Breast epithelium (tissue), 3 donors: Measurements from ENCODE around the gene MINDY3.

Source experiments
- CTCF ChIP-seq, 3 donors: fragments of 450-650 bp; IDR thresholded peaks; one replicate each; pipeline ENCODE4 v1.5.1; 2016 to 2017; ENCODE audit warnings: antibody characterized with exemption in 3 of 3, mild to moderate bottlenecking in 3 of 3, moderate library complexity in 3 of 3
- POLR2A ChIP-seq: fragments of 450-650 bp; IDR thresholded peaks from one replicate; pipeline ENCODE4 v1.6.1; 2016; ENCODE audit warnings: antibody characterized with exemption, mild to moderate bottlenecking, moderate library complexity

GRCh38 chr10:15781381-15781960 is 78.8 kb downstream of the MINDY3 start:
- TF ChIP-seq CTCF (IDR thresholded peaks at IDR 0.05) = no peak
- no peak for TF ChIP-seq POLR2A
